Gastroesophageal sphincter (tissue), 4 donors: ENCODE measurements around the gene PLN. TPM values are rescaled to one million over a fixed set of nuclear protein-coding genes. Genes with fewer than 3 reads are reported as not detected.

ENCODE experiments used
- ATAC-seq: fragments of 150-250 bp; one replicate; pipeline ENCODE4 v1.9.1; 2016; ENCODE audit warnings: mild to moderate bottlenecking, moderate library complexity
- H3K27ac ChIP-seq, 4 donors: fragments of 200-600 bp; sonication (generic) in 3 of 4; 1 replicate in 3 of 4; 2 replicates in 1 of 4; pipeline ENCODE4 v1.5.1; 2016 to 2019
- H3K27me3 ChIP-seq: fragments of 200-600 bp; sonication (generic); one replicate; pipeline ENCODE4 v1.5.1; 2019
- H3K36me3 ChIP-seq, 2 donors: fragments of 200-600 bp; sonication (generic); one replicate each; pipeline ENCODE4 v1.5.1; 2019; ENCODE audit warnings: control low read depth in 1 of 2
- H3K4me1 ChIP-seq, 3 donors: fragments of 200-600 bp; sonication (generic); 1 replicate in 2 of 3; 2 replicates in 1 of 3; pipeline ENCODE4 v1.5.1; 2016 to 2019; ENCODE audit warnings: control low read depth in 2 of 3
- H3K4me3 ChIP-seq, 2 donors: fragments of 200-600 bp; sonication (generic); one replicate each; pipeline ENCODE4 v1.5.1; 2019; ENCODE audit warnings: mild to moderate bottlenecking in 1 of 2, moderate library complexity in 1 of 2
- H3K9me3 ChIP-seq, 3 donors: fragments of 200-600 bp; sonication (generic); one replicate each; pipeline ENCODE4 v1.5.1; 2017 to 2019; ENCODE audit warnings: control low read depth in 2 of 3
- CTCF ChIP-seq, 4 experiments: fragments of 200-600 bp in 2 of 4; fragments of 450-650 bp in 2 of 4; sonication (generic) in 1 of 4; IDR thresholded peaks; one replicate each; pipeline ENCODE4 v1.5.1; 2017 to 2019; ENCODE audit warnings: antibody characterized with exemption in 4 of 4, mild to moderate bottlenecking in 2 of 4, moderate library complexity in 2 of 4
- EP300 ChIP-seq: sonication (generic); formaldehyde crosslinking; IDR thresholded peaks from one replicate; pipeline ENCODE4 v1.6.1; 2017; ENCODE audit warnings: antibody characterized with exemption, mild to moderate bottlenecking
- POLR2A ChIP-seq, 2 donors: fragments of 450-650 bp; IDR thresholded peaks; one replicate each; pipeline ENCODE4 v1.6.1; 2017; ENCODE audit warnings: antibody characterized with exemption in 2 of 2, mild to moderate bottlenecking in 2 of 2, moderate library complexity in 1 of 2
- POLR2AphosphoS5 ChIP-seq: sonication (generic); formaldehyde crosslinking; IDR thresholded peaks from one replicate; pipeline ENCODE4 v1.6.1; 2017; ENCODE audit warnings: antibody characterized with exemption
- WGBS, 2 donors: methylation state at CpG; one replicate each; pipeline ENCODE4 v1.1.5; 2018; ENCODE audit warnings: low coverage in 1 of 2; 5-methylcytosine and 5-hydroxymethylcytosine counted together
- total RNA-seq, 4 donors: library from RNA; depleted of rRNA; stranded (reverse); fragments of >200 nt; gene quantifications; one replicate each; pipeline ENCODE4 v1.1.0, GENCODE V29; 2016

PLN gene
- total RNA-seq, 4 donors from 2014 or later, result 318 to 555 (median 484) TPM

DNA sequence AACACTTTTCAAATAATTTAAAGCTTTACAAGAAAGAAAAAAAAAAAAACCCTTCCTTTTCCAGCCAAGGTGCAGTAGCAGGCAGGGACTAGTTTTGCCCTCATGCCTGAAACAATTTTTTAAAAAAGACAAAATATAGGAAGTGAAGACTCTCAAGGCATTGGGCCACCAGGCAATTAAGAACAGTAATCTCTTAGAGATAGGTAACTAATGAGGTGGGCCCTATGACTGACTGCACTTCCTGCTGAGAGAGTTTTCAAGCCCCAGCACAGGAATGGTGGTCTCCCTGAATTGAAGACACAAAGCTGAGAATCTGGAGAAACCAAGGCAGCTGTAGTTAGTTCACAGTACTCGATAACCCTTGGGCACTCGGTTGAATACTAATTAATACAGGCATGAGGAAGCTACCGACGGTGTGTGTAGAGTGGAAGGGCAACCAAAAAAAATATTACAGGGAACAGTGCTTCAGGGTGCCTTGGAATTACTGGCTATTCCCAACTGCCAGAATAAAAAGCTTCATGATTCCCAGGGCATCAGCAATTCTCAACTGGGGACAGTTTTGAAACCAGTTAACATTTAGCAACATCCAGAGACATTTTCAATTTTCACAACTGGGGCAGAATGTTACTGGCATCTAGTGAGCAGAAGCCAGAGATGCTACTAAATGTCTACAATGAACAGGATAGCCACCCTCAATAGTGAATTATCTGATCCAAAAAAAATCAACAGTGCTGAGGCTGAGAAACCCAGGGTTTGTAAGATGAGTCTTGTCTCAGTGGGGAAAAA, 36.0 kb upstream of the PLN start:
- H3K9me3 ChIP-seq, result no peaks in the 10 kb centered on the region
- H3K27ac ChIP-seq, result no peak overlapping the region
- WGBS, 2 donors, result 94 to 100% methylated on average over 2 to 3 of the region's 4 CpGs
- no peaks in the 10 kb centered on the region for H3K36me3 ChIP-seq
- no peak for ATAC-seq
- TF ChIP-seq CTCF (IDR thresholded peaks at IDR 0.05) (no peak), POLR2A (IDR thresholded peaks at IDR 0.05) (no peak), POLR2AphosphoS5 (no peak), EP300 (no peak)
- no peaks in the 10 kb centered on the region for H3K27me3 ChIP-seq
- H3K4me1 ChIP-seq, result peaks cover 0 to 13% (median 0%) of the 10 kb centered on the region in 3 donors
- no peak overlapping the region for H3K4me3 ChIP-seq

GRCh38 chr6:118514689-118515088, 33.4 kb upstream of the PLN start:
- TF ChIP-seq POLR2AphosphoS5 (no peak), POLR2A (IDR thresholded peaks at IDR 0.05) (no peak), CTCF (IDR thresholded peaks at IDR 0.05) (no peak), EP300 (no peak)
- H3K36me3 ChIP-seq, result no peaks in the 10 kb centered on the region
- H3K9me3 ChIP-seq, result no peaks in the 10 kb centered on the region
- peaks cover 0 to 13% (median 0%) of the 10 kb centered on the region in 3 donors for H3K4me1 ChIP-seq
- no peak overlapping the region for H3K4me3 ChIP-seq
- H3K27me3 ChIP-seq, result no peaks in the 10 kb centered on the region
- ATAC-seq, result no peak
- WGBS, 2 donors, result 59 to 64% methylated on average over 3 of the region's 3 CpGs
- no peak overlapping the region for H3K27ac ChIP-seq

GRCh38 chr6:118522422-118522821, 25.7 kb upstream of the PLN start:
- H3K9me3 ChIP-seq, result no peaks in the 10 kb centered on the region
- no peak overlapping the region for H3K27ac ChIP-seq
- TF ChIP-seq CTCF (IDR thresholded peaks at IDR 0.05) (no peak), POLR2A (IDR thresholded peaks at IDR 0.05) (no peak), EP300 (no peak), POLR2AphosphoS5 (no peak)
- no peaks in the 10 kb centered on the region for H3K36me3 ChIP-seq
- no peak overlapping the region for H3K4me3 ChIP-seq
- H3K27me3 ChIP-seq, result no peaks in the 10 kb centered on the region
- WGBS, 2 donors, result 95 to 100% methylated on average over 1 to 2 of the region's 4 CpGs
- no peak for ATAC-seq
- peaks cover 5 to 30% (median 7%) of the 10 kb centered on the region in 3 donors for H3K4me1 ChIP-seq

GRCh38 chr6:118523216-118523615, 24.9 kb upstream of the PLN start:
- Histone ChIP-seq H3K9me3 (no peaks in the 10 kb centered on the region), H3K27ac (no peak overlapping the region), H3K36me3 (no peaks in the 10 kb centered on the region), H3K4me3 (no peak overlapping the region), H3K4me1 (peaks cover 5 to 38% (median 7%) of the 10 kb centered on the region in 3 donors), H3K27me3 (no peaks in the 10 kb centered on the region)
- TF ChIP-seq EP300 (no peak), POLR2AphosphoS5 (no peak), POLR2A (IDR thresholded peaks at IDR 0.05) (no peak), CTCF (IDR thresholded peaks at IDR 0.05) (no peak)
- WGBS, 2 donors, result 86 to 90% methylated on average over 5 of the region's 5 CpGs
- ATAC-seq, result no peak

DNA sequence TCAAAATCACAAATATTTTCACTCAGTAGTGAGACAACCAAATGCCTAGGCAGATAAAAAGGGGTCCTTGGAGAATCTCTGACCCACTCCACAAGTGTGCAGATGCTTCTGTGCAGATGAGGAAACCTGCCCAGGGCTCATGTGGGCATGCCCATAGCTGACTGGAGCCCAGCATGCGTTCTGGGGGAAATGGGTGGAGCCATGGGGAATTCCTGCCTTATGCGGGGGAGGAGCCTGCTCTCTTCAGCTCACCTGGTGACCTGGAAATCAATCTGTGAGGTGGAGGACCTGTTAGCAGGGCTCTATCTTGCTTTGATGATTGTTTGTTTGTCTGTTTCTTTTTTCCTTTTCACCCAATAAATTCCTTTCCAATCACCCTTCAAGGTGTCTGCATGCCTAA, 23.4 kb upstream of the PLN start:
- 40 to 100% methylated on average over 1 of the region's 2 CpGs for WGBS, 2 donors
- TF ChIP-seq CTCF (IDR thresholded peaks at IDR 0.05), result no peak
- TF ChIP-seq EP300, result no peak
- no peak for TF ChIP-seq POLR2AphosphoS5
- TF ChIP-seq POLR2A (IDR thresholded peaks at IDR 0.05), result no peak
- H3K4me1 ChIP-seq, result peaks cover 7 to 52% (median 7%) of the 10 kb centered on the region in 3 donors
- H3K4me3 ChIP-seq, result no peak overlapping the region
- peak overlapping the region in 1 of 4 donors; percentile 63 for H3K27ac ChIP-seq
- no peaks in the 10 kb centered on the region for H3K36me3 ChIP-seq
- H3K27me3 ChIP-seq, result no peaks in the 10 kb centered on the region
- H3K9me3 ChIP-seq, result no peaks in the 10 kb centered on the region
- no peak for ATAC-seq
